Measurements from ENCODE around the gene TBC1D22A. TPM values are rescaled to one million over a fixed set of nuclear protein-coding genes. Genes with fewer than 3 reads are reported as not detected.

TBC1D22A gene
- total and polyA plus RNA-seq, 4 donors = 4.1 to 12.4 (median 8.4) TPM

DNA sequence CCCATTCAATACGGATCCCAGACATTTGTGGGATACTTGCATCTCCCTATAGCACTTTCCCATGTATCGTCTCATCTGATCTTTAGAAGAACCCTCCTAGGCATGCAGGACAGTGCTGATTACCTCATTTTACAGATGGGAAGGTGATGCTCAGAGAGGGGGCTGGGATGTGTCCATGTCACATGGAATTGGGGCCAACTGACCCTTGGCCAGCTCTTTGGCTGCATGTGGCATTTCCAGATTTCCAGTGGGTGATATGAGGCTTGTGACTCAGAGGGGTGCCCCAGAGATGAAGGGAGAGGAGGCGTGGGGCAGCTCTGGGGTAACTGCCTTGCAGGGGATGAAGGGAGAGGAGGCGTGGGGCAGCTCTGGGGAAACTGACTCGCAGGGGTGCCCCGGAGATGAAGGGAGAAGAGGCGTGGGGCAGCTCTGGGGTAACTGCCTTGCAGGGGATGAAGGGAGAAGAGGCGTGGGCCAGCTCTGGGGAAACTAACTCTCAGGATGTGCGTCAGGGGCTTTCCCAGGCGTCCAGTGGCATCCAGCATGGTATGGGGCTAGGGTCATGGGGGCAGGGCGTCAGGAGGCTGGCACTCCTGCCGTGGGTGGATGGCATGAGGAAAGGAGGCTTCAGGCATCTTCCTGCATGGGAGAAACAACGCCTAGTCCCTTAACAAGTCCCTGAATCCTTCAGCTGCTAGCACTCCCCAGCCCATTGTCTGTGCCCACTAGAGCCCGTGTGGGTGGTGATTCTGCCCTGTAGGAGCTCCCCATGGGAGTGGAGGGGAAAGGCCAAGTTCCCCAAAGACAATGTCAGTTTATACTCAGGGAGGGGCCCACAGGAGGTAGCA, 12.5 kb upstream of the TBC1D22A start:
- no peak for DNase-seq (ENCODE audit: low spot score)
- Histone ChIP-seq H3K36me3 (ENCODE audit: control insufficient read depth in 4 of 4, insufficient read depth in 3 of 4, low read depth in 1 of 4, low read length in 3 of 4) (no peaks in the 10 kb centered on the region), H3K9me3 (ENCODE audit: control insufficient read depth in 4 of 4, low read length in 3 of 4) (no peaks in the 10 kb centered on the region), H3K27me3 (ENCODE audit: control insufficient read depth in 4 of 4, insufficient read depth in 4 of 4, low read length in 3 of 4) (no peaks in the 10 kb centered on the region), H3K4me3 (ENCODE audit: low read depth in 1 of 3, low read length in 3 of 3) (no peak overlapping the region), H3K4me1 (ENCODE audit: control insufficient read depth in 4 of 4, insufficient read depth in 4 of 4, low read length in 3 of 4) (peaks cover 30 to 57% (median 43%) of the 10 kb centered on the region in 4 donors), H3K9ac (ENCODE audit: low read depth in 1 of 2, low read length in 2 of 2) (no peak overlapping the region), H3K27ac (ENCODE audit: low read depth in 1 of 2, low read length in 2 of 2) (peak overlapping the region; percentile 49 to 75)
- 61% methylated on average over 14 of the region's 14 CpGs for WGBS
- TF ChIP-seq TAF1 (conservative IDR thresholded peaks at IDR 0.05) (no peak), JUND (IDR thresholded peaks at IDR 0.05) (peak in 1 of 2 donors; percentile 89), YY1 (IDR thresholded peaks at IDR 0.05) (peak; percentile 39), EGR1 (IDR thresholded peaks at IDR 0.05; ENCODE audit: low read depth in 2 of 2) (peak in 1 of 2 donors; percentile 56), FOXA2 (IDR thresholded peaks at IDR 0.05) (peak; percentile 40), RXRA (IDR thresholded peaks at IDR 0.05) (peak; percentile 55 to 96), HNF4A (conservative IDR thresholded peaks at IDR 0.05) (peak; percentile 82 to 94), SP1 (IDR thresholded peaks at IDR 0.05) (peak; percentile 55), NR2F2 (IDR thresholded peaks at IDR 0.05) (no peak), HNF4G (IDR thresholded peaks at IDR 0.05) (no peak), FOXA1 (IDR thresholded peaks at IDR 0.05) (no peak), RAD21 (IDR thresholded peaks at IDR 0.05) (no peak), GABPA (IDR thresholded peaks at IDR 0.05 in 1 of 2, conservative IDR thresholded peaks at IDR 0.05 in 1 of 2) (peak in 1 of 2 donors; percentile 47)
- TF ChIP-seq, protein P1, sequence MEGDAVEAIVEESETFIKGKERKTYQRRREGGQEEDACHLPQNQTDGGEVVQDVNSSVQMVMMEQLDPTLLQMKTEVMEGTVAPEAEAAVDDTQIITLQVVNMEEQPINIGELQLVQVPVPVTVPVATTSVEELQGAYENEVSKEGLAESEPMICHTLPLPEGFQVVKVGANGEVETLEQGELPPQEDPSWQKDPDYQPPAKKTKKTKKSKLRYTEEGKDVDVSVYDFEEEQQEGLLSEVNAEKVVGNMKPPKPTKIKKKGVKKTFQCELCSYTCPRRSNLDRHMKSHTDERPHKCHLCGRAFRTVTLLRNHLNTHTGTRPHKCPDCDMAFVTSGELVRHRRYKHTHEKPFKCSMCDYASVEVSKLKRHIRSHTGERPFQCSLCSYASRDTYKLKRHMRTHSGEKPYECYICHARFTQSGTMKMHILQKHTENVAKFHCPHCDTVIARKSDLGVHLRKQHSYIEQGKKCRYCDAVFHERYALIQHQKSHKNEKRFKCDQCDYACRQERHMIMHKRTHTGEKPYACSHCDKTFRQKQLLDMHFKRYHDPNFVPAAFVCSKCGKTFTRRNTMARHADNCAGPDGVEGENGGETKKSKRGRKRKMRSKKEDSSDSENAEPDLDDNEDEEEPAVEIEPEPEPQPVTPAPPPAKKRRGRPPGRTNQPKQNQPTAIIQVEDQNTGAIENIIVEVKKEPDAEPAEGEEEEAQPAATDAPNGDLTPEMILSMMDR (IDR thresholded peaks at IDR 0.05; ENCODE audit: low read depth, low read length, missing input control) = no peak
- TF ChIP-seq, protein P2, sequence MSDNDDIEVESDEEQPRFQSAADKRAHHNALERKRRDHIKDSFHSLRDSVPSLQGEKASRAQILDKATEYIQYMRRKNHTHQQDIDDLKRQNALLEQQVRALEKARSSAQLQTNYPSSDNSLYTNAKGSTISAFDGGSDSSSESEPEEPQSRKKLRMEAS (IDR thresholded peaks at IDR 0.05) = peak; percentile 92
- TF ChIP-seq, protein P3, sequence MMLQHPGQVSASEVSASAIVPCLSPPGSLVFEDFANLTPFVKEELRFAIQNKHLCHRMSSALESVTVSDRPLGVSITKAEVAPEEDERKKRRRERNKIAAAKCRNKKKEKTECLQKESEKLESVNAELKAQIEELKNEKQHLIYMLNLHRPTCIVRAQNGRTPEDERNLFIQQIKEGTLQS (IDR thresholded peaks at IDR 0.05) = peak; percentile 27
- TF ChIP-seq, protein P4, sequence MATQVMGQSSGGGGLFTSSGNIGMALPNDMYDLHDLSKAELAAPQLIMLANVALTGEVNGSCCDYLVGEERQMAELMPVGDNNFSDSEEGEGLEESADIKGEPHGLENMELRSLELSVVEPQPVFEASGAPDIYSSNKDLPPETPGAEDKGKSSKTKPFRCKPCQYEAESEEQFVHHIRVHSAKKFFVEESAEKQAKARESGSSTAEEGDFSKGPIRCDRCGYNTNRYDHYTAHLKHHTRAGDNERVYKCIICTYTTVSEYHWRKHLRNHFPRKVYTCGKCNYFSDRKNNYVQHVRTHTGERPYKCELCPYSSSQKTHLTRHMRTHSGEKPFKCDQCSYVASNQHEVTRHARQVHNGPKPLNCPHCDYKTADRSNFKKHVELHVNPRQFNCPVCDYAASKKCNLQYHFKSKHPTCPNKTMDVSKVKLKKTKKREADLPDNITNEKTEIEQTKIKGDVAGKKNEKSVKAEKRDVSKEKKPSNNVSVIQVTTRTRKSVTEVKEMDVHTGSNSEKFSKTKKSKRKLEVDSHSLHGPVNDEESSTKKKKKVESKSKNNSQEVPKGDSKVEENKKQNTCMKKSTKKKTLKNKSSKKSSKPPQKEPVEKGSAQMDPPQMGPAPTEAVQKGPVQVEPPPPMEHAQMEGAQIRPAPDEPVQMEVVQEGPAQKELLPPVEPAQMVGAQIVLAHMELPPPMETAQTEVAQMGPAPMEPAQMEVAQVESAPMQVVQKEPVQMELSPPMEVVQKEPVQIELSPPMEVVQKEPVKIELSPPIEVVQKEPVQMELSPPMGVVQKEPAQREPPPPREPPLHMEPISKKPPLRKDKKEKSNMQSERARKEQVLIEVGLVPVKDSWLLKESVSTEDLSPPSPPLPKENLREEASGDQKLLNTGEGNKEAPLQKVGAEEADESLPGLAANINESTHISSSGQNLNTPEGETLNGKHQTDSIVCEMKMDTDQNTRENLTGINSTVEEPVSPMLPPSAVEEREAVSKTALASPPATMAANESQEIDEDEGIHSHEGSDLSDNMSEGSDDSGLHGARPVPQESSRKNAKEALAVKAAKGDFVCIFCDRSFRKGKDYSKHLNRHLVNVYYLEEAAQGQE (IDR thresholded peaks at IDR 0.05) = no peak
- TF ChIP-seq, protein P5, sequence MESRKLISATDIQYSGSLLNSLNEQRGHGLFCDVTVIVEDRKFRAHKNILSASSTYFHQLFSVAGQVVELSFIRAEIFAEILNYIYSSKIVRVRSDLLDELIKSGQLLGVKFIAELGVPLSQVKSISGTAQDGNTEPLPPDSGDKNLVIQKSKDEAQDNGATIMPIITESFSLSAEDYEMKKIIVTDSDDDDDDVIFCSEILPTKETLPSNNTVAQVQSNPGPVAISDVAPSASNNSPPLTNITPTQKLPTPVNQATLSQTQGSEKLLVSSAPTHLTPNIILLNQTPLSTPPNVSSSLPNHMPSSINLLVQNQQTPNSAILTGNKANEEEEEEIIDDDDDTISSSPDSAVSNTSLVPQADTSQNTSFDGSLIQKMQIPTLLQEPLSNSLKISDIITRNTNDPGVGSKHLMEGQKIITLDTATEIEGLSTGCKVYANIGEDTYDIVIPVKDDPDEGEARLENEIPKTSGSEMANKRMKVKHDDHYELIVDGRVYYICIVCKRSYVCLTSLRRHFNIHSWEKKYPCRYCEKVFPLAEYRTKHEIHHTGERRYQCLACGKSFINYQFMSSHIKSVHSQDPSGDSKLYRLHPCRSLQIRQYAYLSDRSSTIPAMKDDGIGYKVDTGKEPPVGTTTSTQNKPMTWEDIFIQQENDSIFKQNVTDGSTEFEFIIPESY (IDR thresholded peaks at IDR 0.05) = no peak
